LNCAP (cell line): ENCODE results near the gene MAMLD1.

Source experiments
- CTCF ChIP-seq: fragments of 450-650 bp; IDR thresholded peaks from 2 replicates; pipeline ENCODE4 v1.5.1; 2017; ENCODE audit warnings: mild to moderate bottlenecking

MAMLD1 gene

GRCh38 chrX:150337536-150337935, 25.6 kb upstream of the MAMLD1 start:
- TF ChIP-seq CTCF, result no peak

- TF ChIP-seq CTCF, result no peak
Observed at GRCh38 chrX:150338615-150339014, 24.5 kb upstream of the MAMLD1 start.

- TF ChIP-seq CTCF, result no peak
Observed at GRCh38 chrX:150339736-150340135, 23.4 kb upstream of the MAMLD1 start.

- no peak for TF ChIP-seq CTCF
Observed at GRCh38 chrX:150347471-150347870, 15.6 kb upstream of the MAMLD1 start.

- TF ChIP-seq CTCF, result no peak
Observed at GRCh38 chrX:150348365-150348764, 14.8 kb upstream of the MAMLD1 start.

- no peak for TF ChIP-seq CTCF
Observed at GRCh38 chrX:150352114-150352513, 11.0 kb upstream of the MAMLD1 start.

GRCh38 chrX:150352581-150352980, 10.5 kb upstream of the MAMLD1 start:
- TF ChIP-seq CTCF, result no peak

- no peak for TF ChIP-seq CTCF
Observed at GRCh38 chrX:150355913-150356312, 7.2 kb upstream of the MAMLD1 start.
